ENCODE data around the gene MFSD8.
A peak's percentile ranks its signal among the peaks of the same experiment; 100 is the strongest.
"Not testable (repeated sequence)": the region's sequence is repeated elsewhere in the genome, so short reads cannot be mapped to it uniquely, and the experiment has no call there.

The MFSD8 gene

DNA sequence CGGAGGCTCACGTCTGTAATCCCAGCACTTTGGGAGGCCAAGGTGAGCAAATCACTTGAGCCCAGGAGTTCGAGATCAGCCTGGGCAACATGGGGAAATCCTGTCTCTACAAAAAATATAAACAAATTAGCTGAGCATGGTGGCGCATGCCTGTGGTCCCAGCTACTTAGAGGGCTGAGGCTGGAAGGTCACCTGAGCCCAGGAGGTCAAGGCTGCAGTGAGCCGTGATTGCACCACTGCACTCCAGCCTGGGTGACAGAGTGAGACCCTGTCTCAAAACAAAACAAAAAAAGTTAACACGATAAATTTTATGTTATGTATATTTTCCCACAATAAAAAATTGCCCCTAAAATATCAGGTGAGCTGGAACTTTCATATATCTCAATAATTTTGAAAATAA is 33.1 kb downstream of the MFSD8 start:
- DNase-seq, result not testable (repeated sequence)

DNA sequence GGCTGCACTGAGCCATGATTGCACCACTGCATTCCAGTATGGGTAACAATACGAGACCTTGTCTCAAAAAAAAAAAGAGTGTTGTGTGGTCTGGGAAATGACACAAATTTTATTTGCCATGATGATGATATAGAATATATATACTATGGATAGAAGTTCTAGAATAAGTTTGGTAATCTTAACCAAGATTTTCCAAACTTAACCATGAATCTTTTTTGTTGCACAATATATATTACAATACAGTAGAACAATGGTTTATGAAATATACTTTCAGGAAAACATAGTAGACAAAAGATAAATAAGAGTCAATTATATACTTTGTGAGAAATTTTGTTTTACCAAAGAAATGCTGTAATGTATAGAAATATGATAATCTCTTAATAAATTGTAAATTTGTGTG is 34.8 kb downstream of the MFSD8 start:
- no peak for DNase-seq

DNA sequence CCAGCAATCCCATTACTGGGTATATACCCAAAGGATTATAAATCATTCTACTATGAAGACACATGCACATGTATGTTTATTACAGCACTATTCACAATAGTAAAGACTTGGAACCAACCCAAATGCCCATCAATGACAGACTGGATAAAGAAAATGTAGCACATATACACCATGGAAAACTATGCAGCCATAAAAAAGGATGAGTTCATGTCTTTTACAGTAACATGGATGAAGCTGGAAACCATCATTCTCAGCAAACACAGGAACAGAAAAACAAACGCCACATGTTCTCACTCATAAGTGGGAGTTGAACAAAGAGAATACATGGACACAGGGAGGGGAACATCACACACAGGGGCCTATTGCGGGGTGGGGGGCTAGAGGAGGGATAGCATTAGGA is 39.3 kb downstream of the MFSD8 start:
- DNase-seq, result not testable (repeated sequence)

DNA sequence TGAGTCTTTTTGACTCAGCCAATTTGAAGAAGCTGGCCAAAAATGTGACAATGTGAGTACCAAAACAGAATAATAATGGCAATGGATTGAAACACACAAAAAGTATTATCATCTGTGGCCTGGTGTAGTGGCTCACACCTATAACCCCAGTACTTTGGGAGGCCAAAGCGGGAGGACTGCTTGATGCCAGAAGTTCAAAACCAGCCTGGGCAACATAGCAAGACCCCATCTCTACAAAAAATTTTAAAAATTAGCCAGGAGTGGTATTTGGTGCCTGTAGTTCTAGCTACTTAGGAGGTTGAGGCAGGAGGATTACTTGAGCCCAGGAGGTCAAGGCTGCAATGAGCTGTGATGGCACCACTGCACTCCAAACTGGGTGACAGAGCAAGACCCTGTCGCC is 42.7 kb downstream of the MFSD8 start:
- no peak for DNase-seq

DNA sequence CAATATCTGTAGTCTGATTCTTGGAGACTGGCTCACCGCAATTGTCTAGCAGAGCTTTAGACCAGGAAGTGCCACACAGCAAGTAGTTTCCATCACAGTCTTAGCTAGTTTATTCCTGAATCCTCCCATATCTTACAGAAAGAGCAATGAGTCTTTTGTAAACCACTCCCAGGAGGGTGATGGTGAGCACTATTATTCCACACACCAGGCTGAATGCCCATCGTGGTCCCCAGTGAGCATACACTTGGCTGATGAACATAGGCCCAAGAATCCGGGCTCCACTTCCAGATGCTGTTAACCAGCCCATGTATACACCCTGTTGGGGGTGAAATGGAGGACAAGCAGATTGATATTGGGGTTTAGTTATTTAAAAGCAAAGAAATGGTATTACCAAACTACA is 44.5 kb downstream of the MFSD8 start:
- no peak for DNase-seq

DNA sequence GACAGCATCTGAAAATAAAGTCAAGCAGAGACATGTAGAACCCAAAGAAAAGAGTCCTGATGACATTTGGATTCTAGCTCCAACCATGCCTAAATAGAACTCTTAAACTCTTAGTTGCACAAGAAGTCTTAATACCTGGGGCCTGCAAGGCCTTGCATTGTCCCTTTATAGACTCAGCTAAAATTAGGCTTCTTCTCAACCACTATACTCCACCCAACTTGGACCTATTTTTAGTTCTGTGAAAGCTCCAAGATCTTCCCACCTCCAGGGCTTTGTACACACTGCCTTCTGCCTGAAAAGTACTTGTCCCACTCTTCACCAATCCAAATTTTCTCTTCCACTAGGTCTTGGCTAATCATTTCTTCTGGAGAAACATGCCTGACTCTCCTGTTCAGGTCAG is 47.8 kb downstream of the MFSD8 start:
- DNase-seq, result no peak

DNA sequence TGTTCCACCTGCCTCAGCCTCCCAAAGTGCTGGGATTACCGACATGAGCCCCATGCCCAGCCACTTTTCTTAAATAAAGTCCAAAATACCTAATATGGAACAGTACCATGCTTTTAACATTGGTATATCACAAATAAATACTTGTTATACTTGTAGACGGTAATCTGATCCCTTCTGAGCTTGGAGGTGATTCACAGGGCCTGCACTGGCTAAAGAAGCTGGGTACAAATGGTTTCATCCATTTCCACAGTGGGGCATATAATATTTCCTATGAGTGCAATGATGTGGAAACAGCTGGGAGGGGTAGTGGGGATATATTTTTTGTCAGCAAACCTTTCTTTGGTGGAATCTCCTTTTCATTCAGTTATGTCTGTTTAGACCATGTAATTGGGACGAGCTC is 48.5 kb downstream of the MFSD8 start:
- DNase-seq, result no peak

DNA sequence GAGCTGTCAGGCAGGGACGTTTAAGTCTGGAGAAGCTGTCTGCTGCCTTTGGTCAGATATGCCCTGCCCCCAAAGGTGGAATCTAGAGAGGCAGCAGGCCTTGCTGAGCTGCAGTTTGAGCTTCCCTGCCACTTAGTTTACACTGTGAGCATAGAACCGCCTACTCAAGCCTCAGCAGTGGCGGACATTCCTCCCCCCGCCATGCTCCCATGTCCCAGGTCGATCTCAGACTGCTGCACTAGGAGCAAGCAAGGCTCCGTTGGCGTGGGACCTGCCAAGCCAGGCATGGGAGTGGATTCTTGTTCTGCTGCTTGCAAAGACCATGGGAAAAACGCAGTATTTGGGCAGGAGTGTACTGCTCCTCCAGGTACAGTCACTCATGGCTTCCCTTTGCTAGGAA is 59.9 kb downstream of the MFSD8 start:
- DNase-seq, result no peak

DNA sequence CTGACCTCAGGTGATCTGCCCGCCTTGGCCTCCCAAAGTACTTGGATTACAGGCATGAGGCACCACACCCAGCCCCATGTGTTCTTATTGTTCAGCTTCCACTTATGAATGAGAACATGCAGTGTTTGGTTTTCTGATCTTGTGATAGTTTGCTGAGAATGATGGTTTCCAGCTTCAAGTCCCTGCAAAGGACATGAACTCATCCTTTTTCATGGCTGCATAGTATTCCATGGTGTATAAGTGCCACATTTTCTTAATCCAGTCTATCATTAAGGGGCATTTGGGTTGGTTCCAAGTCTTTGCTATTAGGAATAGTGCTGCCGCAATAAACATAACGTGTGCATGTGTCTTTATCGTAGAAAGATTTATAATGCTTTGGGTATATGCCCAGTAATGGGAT is 65.3 kb downstream of the MFSD8 start:
- not testable (repeated sequence) for DNase-seq

DNA sequence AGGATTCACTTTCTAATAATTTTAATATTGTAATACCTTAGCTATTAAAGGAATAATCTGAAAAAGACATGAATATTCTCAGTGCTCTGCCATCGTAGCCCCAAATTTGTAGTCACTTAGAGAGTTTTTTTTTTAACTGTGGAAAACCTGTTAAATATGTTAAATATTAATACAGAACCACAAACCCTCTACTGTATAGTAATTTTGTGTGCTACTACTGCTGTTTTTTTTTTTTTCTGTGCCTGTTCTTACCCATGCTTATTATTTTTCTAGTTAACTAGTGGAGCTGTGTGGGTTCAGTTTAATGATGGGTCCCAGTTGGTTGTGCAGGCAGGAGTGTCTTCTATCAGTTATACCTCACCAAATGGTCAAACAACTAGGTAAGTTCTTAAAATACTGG is 68.4 kb downstream of the MFSD8 start:
- no peak for DNase-seq

DNA sequence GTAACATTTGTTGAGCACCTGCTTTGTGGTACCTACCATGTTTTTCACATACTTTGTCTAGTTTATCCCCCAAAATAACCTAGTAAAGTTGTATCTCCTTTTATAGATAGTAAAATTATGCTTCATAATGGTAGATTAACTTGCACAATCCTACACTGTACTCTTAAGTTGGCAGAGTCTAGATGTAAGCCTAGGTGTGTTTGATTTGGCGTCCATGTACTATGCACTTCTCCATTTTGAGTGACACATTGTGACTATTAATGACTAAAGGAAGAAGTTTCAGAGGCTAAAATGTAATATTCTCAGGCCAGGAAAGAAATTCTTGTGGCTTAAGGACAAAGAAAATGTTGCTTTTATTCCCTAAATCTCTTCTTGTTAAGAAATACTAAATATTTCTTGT is 68.9 kb downstream of the MFSD8 start:
- no peak for DNase-seq

DNA sequence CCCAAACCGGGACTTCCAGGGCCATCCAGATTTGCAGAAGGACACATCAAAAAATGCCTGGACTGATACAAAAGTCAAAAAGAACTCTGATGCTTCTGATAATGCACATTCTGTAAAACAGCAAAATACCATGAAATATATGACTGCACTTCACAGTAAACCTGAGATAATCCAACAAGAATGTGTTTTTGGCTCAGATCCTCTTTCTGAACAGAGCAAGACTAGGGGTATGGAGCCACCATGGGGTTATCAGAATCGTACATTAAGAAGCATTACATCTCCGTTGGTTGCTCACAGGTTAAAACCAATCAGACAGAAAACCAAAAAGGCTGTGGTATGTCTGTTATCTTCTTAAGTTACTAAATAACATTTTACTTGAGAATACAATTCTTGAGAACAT is 75.1 kb downstream of the MFSD8 start:
- DNase-seq, result no peak

DNA sequence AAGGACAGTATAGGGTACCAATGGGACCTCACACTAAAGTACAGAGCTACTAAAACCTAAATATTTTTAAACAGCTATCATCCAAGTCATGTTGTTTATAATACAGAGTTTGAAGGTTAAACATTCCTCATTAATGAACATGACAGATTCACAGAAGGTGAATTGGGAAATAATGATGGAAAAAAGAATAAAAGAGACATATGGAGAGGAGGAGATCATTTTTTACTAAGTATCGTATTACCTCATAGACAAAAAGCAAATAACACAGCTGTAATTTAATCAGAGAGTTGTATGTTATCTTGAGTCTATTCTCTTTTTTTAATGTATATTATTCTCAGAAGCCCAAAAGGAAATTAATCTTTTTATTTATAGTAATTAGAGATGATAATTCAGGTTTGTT is 76.4 kb downstream of the MFSD8 start:
- DNase-seq, result no peak

DNA sequence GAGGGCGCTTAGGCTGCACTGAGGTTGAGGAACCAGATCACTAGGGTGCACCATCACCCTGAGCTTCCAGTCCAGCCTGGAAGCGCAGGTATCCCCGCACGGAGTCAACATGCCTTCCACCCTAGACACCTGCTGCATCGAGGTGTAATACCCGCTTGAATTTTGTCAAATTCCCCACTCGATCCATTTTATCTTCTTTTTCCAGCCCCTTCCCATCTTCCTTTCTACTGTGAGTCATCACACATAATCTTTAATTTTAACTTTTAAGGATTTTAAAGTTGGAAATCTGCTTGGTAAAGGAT is 83.5 kb downstream of the MFSD8 start:
- DNase-seq, result no peak

DNA sequence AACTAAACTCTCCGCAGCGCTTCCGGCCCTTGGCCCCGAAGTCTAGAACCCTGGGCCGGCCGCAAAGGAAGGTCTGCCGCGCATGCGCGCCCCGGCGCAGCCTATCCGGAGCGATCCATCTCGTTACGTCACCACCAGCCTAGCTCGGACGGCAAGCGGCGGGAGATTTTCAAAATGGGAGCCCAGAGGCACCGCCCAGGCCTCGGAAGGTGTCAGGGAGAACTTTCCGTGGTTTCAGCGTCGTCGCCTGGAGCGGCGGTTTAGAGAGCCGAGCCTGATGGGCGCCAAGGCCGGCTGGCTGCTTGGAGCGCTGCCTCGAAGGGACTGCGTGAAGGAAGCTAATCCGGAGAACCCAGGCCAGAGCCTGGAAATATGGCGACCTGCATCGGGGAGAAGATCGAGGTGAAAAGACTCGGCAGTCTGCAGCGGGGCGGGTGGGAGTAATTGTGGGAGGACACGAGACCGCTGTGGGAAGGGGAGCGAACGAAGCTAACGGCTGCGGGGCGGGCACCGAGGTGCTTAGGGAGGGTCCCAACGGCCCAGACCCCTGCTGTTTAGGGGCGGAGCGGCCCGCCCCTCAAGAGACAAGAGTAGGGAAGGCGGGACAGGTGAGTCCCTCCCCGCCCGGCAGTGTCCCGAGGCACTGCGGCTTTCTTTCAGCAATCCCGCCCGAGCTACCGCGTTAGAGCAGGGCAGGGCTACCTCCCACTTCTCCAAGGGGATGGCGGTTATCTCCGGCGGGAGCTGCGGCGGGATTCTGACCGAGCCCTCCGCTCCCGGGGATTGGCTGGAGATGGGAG is 84.0 kb downstream of the MFSD8 start, which contains the start of gene PLK4:
Gene PLK4 (plus strand): TSS at position 131 of the 800 bp plus-strand sequence. CDS start 242 bp downstream, at position 373.
- peak; percentile 97 for DNase-seq

DNA sequence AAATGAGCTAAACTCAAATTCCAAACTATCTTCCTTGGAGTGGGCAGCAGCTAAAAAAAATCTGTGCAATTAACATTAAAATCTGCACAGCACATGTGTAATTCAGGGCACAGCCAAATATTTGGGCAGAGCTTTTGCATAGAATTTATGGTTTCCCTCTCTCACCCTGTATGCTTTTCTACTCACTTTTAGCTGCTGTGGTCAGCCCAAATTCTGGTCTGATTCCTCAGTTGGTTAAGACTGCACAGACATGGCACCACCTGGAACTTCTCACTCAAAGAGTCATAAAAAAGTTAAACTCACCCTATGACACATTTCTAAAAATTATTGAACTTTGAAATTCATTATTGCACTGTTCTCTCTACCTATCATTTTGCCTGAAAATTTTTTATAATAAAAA is 89.2 kb downstream of the MFSD8 start:
- no peak for DNase-seq

DNA sequence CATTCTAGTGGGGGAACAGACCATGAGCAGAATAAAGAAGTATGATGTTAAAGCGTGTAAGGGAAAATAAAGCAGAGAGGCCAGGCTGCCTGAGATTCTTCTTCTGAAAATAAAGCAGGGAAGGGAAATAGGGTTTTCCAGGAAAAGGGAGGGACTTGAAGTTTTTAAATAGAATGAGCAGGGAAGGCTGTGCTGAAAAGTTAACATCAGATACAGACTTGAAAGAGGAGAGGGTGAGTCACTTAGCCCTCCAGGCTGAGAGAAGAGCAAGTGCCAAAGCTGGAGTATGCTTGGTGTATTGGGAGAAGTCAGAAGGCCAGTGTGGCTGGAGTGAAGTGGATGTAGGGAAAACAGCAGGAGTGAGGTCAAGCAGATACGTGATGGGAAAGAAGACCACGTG is 94.3 kb downstream of the MFSD8 start:
- DNase-seq, result no peak

DNA sequence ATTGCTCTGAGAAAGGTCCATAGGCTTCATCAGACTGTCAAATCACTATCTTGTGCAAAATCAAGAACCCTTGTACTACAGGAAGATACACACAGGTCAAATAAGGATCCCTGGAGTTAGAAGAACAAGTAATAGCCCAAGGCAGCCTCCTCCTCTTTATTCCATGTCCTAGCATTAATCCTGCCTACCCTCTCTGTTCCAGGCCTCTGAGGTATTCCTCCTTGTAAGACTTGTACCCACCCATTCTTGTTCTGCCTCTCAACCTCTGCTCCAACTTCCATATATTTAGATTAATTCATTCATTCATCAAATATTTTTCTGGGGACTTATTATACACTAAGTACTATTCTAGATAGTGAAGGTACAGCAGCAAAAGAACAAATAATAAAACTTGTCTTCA is 94.7 kb downstream of the MFSD8 start:
- no peak for DNase-seq

DNA sequence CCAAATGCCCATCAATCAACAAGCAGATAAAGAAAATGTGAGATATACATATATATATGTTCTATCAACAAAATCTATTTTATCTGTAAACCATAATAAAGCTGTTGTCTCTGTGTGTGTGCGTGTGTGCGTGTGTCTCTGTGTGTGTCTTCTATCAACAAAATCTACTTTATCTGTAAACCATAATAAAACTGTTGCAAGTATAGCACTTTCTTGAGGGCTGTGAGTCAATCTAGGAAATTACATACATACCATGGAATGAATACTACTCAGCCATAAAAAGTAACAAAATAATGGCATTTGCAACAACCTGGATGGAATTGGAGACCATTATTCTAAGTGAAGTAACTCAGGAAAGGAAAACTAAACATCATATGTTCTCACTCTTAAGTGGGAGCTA is 96.8 kb downstream of the MFSD8 start:
- no peak for DNase-seq

Measured in kidney glomerular epithelial cell (primary cell).